IMR-90 (cell line): ENCODE measurements around the gene CCN6. TPM values are rescaled to one million over a fixed set of nuclear protein-coding genes. Genes with fewer than 3 reads are reported as not detected.

Experiments
- ATAC-seq: fragments of 200-7000 bp; cut with Tn5 transposase; 2 replicates; pipeline ENCODE4 v1.9.1; 2020; ENCODE audit warnings: low read depth, mild to moderate bottlenecking, moderate library complexity
- BruUV-seq: library from RNA; stranded (reverse); fragments of 400-500 nt; replicated peaks from 2 replicates; lab custom pipeline; 2021; lab: Mats Ljungman, UMichigan
- CTCF ChIA-PET: fragments of 300-600 bp; formaldehyde crosslinking; extraction: SDS; loops from one replicate; lab custom pipeline; 2021; ENCODE audit warnings: antibody characterized with exemption; lab: Yijun Ruan, JAX
- POLR2A ChIA-PET: fragments of 300-600 bp; sonication (Branson Sonifier 250); formaldehyde crosslinking; loops from one replicate; lab custom pipeline; 2022; ENCODE audit warnings: antibody characterized with exemption; ENCODE audit not compliant: unreplicated experiment; lab: Charles Lee
- DNase-seq: peaks from one replicate; pipeline ENCODE4 v3.0.0; 2013
- H2AFZ ChIP-seq: replicated peaks from 2 replicates; pipeline ENCODE3; 2013; ENCODE audit warnings: low read length, mild to moderate bottlenecking; ENCODE audit not compliant: poor library complexity
- H2AK5ac ChIP-seq: 2 replicates; pipeline ENCODE4 v1.6.1; 2013; ENCODE audit warnings: low read depth, low read length, inconsistent platforms
- H2AK9ac ChIP-seq: replicated peaks from 2 replicates; pipeline ENCODE3; 2013; ENCODE audit warnings: mild to moderate bottlenecking, low read depth, low read length, moderate library complexity; ENCODE audit not compliant: poor library complexity
- H2BK120ac ChIP-seq: 2 replicates; pipeline ENCODE4 v1.6.1; 2013; ENCODE audit warnings: low read depth, low read length, inconsistent platforms
- H2BK15ac ChIP-seq: 3 replicates; pipeline ENCODE4 v1.6.1; 2013; ENCODE audit warnings: low read depth, low read length, inconsistent platforms
- H2BK20ac ChIP-seq: 2 replicates; pipeline ENCODE4 v1.6.1; 2013; ENCODE audit warnings: low read depth, mild to moderate bottlenecking, inconsistent platforms, low read length, moderate library complexity
- H2BK5ac ChIP-seq: 2 replicates; pipeline ENCODE4 v1.6.1; 2013; ENCODE audit warnings: mild to moderate bottlenecking, low read depth, low read length, inconsistent platforms; ENCODE audit not compliant: poor library complexity, severe bottlenecking
- H3K14ac ChIP-seq: replicated peaks from 2 replicates; pipeline ENCODE4 v1.6.1; 2013; ENCODE audit warnings: low read depth, low read length, inconsistent platforms
- H3K18ac ChIP-seq: 2 replicates; pipeline ENCODE4 v1.6.1; 2013; ENCODE audit warnings: low read depth, low read length, control low read depth
- H3K23ac ChIP-seq: 2 replicates; pipeline ENCODE4 v1.6.1; 2013; ENCODE audit warnings: low read depth, low read length, inconsistent platforms
- H3K27ac ChIP-seq: 2 replicates; pipeline ENCODE4 v1.5.1; 2013; ENCODE audit warnings: mild to moderate bottlenecking, control low read depth, low read length; ENCODE audit not compliant: insufficient read depth
- H3K27me3 ChIP-seq: 2 replicates; pipeline ENCODE4 v1.6.1; 2013; ENCODE audit warnings: low read length; ENCODE audit not compliant: control insufficient read depth, insufficient read depth
- H3K36me3 ChIP-seq: 2 replicates; pipeline ENCODE4 v1.6.1; 2013; ENCODE audit warnings: low read length, mixed read lengths; ENCODE audit not compliant: control insufficient read depth, insufficient read depth
- H3K4ac ChIP-seq: 2 replicates; pipeline ENCODE4 v1.6.1; 2013; ENCODE audit warnings: low read depth, low read length, inconsistent platforms
- H3K4me1 ChIP-seq: 2 replicates; pipeline ENCODE4 v1.6.1; 2013; ENCODE audit warnings: low read length, mixed read lengths; ENCODE audit not compliant: control insufficient read depth, insufficient read depth
- H3K4me2 ChIP-seq: 2 replicates; pipeline ENCODE4 v1.6.1; 2013; ENCODE audit warnings: low read depth, mild to moderate bottlenecking, control low read depth, low read length, moderate library complexity
- H3K4me3 ChIP-seq: 2 replicates; pipeline ENCODE4 v1.5.1; 2013; ENCODE audit warnings: low read depth, mild to moderate bottlenecking, control low read depth, low read length, moderate library complexity; ENCODE audit not compliant: insufficient read depth
- H3K56ac ChIP-seq: 2 replicates; pipeline ENCODE4 v1.6.1; 2013; ENCODE audit warnings: low read length, inconsistent platforms; ENCODE audit not compliant: insufficient read depth; ENCODE audit errors: extremely low read depth
- H3K79me1 ChIP-seq, 2 experiments: 2 replicates each; pipeline ENCODE4 v1.6.1; 2013; ENCODE audit warnings: low read length in 2 of 2, inconsistent platforms in 1 of 2, low read depth in 1 of 2
- H3K9ac ChIP-seq: 2 replicates; pipeline ENCODE4 v1.6.1; 2013; ENCODE audit warnings: low read depth, low read length, control low read depth
- H3K9me1 ChIP-seq: 2 replicates; pipeline ENCODE4 v1.6.1; 2013; ENCODE audit warnings: low read length, inconsistent platforms; ENCODE audit not compliant: insufficient read depth
- H3K9me3 ChIP-seq: 2 replicates; pipeline ENCODE4 v1.6.1; 2013; ENCODE audit warnings: low read length; ENCODE audit not compliant: control insufficient read depth, insufficient read depth
- H4K20me1 ChIP-seq: 2 replicates; pipeline ENCODE4 v1.6.1; 2013; ENCODE audit warnings: low read length, inconsistent platforms; ENCODE audit not compliant: insufficient read depth
- H4K5ac ChIP-seq: 2 replicates; pipeline ENCODE4 v1.6.1; 2013; ENCODE audit warnings: mild to moderate bottlenecking, low read depth, low read length, control low read depth
- H4K8ac ChIP-seq, 2 experiments: 2 replicates each; pipeline ENCODE4 v1.6.1; 2013; ENCODE audit warnings: low read depth in 2 of 2, low read length in 2 of 2, control low read depth in 1 of 2, inconsistent platforms in 1 of 2
- H4K91ac ChIP-seq: 2 replicates; pipeline ENCODE4 v1.6.1; 2013; ENCODE audit warnings: low read depth, low read length, inconsistent platforms; ENCODE audit not compliant: insufficient read depth
- BHLHE40 ChIP-seq: fragments of 150-350 bp; IDR thresholded peaks from 2 replicates; pipeline ENCODE4 v1.6.1; 2016; ENCODE audit warnings: mild to moderate bottlenecking, low read depth, low read length
- CTCF ChIP-seq: conservative IDR thresholded peaks from 2 replicates; pipeline ENCODE4 v1.5.1; 2012; ENCODE audit warnings: mild to moderate bottlenecking, low read depth, low read length, improper control_type of control experiment
- ELK1 ChIP-seq: fragments of 150-350 bp; IDR thresholded peaks from 2 replicates; pipeline ENCODE4 v1.6.1; 2016; ENCODE audit warnings: low read depth, mild to moderate bottlenecking, low read length, moderate library complexity, borderline replicate concordance
- FOS ChIP-seq: fragments of 150-350 bp; IDR thresholded peaks from 2 replicates; pipeline ENCODE4 v1.6.1; 2016; ENCODE audit warnings: low read depth, low read length
- MAFK ChIP-seq: IDR thresholded peaks from 2 replicates; pipeline ENCODE4 v1.6.1; 2012; ENCODE audit warnings: low read depth, low read length, improper control_type of control experiment
- MAZ ChIP-seq: IDR thresholded peaks from 2 replicates; pipeline ENCODE4 v1.6.1; 2012; ENCODE audit warnings: low read depth, mild to moderate bottlenecking, low read length, improper control_type of control experiment, moderate library complexity, borderline replicate concordance
- MXI1 ChIP-seq: IDR thresholded peaks from 2 replicates; pipeline ENCODE4 v1.6.1; 2012; ENCODE audit warnings: low read depth, mild to moderate bottlenecking, low read length, moderate library complexity, borderline replicate concordance
- NFE2L2 ChIP-seq: fragments of 150-350 bp; IDR thresholded peaks from 2 replicates; pipeline ENCODE4 v1.6.1; 2016; ENCODE audit warnings: low read depth, mild to moderate bottlenecking, low read length
- POLR2A ChIP-seq: IDR thresholded peaks from 2 replicates; pipeline ENCODE4 v1.6.1; 2012; ENCODE audit warnings: mild to moderate bottlenecking, low read depth, low read length
- RAD21 ChIP-seq: IDR thresholded peaks from 2 replicates; pipeline ENCODE4 v1.6.1; 2012; ENCODE audit warnings: low read length, improper control_type of control experiment
- RCOR1 ChIP-seq: IDR thresholded peaks from 2 replicates; pipeline ENCODE4 v1.6.1; 2012; ENCODE audit warnings: mild to moderate bottlenecking, low read length, improper control_type of control experiment; ENCODE audit not compliant: insufficient replicate concordance
- RFX5 ChIP-seq: IDR thresholded peaks from 2 replicates; pipeline ENCODE4 v1.8.0; 2012; ENCODE audit warnings: low read depth, mild to moderate bottlenecking, low read length, moderate library complexity
- SMC3 ChIP-seq: fragments of 150-350 bp; IDR thresholded peaks from 2 replicates; pipeline ENCODE4 v1.6.1; 2016; ENCODE audit warnings: low read depth, mild to moderate bottlenecking, antibody characterized with exemption, low read length, moderate library complexity
- USF2 ChIP-seq: fragments of 150-350 bp; IDR thresholded peaks from 2 replicates; pipeline ENCODE4 v1.6.1; 2017; ENCODE audit warnings: mild to moderate bottlenecking, antibody characterized with exemption, low read length, low read depth
- WGBS, 2 experiments: methylation state at CpG; one replicate each; pipeline versions ENCODE4 v1.1.5 to v1.1.7; 2013; ENCODE audit warnings: missing lambda C conversion rate in 2 of 2; ENCODE audit not compliant: insufficient read length in 1 of 2; ENCODE audit errors: extremely low coverage in 2 of 2; 5-methylcytosine and 5-hydroxymethylcytosine counted together
- dilution Hi-C: fragments of 300-500 bp; cut with HindIII; formaldehyde crosslinking; loops from one replicate; pipeline ENCODE4 v1.14.3; 2018; ENCODE audit warnings: low sequenced_read_pairs; ENCODE audit not compliant: unreplicated experiment
- in situ Hi-C: fragments of 300-500 bp; cut with MboI; formaldehyde crosslinking; loops from 3 replicates; pipeline ENCODE4 v1.14.3; 2019; ENCODE audit warnings: low sequenced_read_pairs, inconsistent platforms, mixed read lengths
- intact Hi-C: fragments of 100-400 bp; cut with micrococcal nuclease; formaldehyde crosslinking; loops from 2 replicates; pipeline ENCODE4 v1.10.0; 2022
- polyA plus RNA-seq, 3 experiments: library from polyadenylated mRNA; depleted of rRNA; stranded (reverse); fragments of >200 nt; gene quantifications; 2 replicates each; pipeline ENCODE4 v1.2.3, GENCODE V29; 2012; ENCODE audit warnings: low replicate concordance in 1 of 3
- total RNA-seq: library from RNA; depleted of rRNA; stranded (reverse); fragments of >200 nt; gene quantifications from 2 replicates; pipeline ENCODE4 v1.2.3, GENCODE V29; 2012

Gene CCN6
- total and polyA plus RNA-seq, 2 of the 4 experiments (the other 2 are of a cell fraction): not detected

- no peaks in the 10 kb centered on the region for H3K36me3 ChIP-seq
- H3K56ac ChIP-seq: no peak overlapping the region
- H3K9me3 ChIP-seq: no peaks in the 10 kb centered on the region
- H2BK15ac ChIP-seq: no peak overlapping the region
- no peak overlapping the region for H2AK9ac ChIP-seq
- H2AFZ ChIP-seq: peak overlapping the region; percentile 19
- H4K5ac ChIP-seq: no peak overlapping the region
- CTCF ChIA-PET: interaction anchor here (0.6 to 2.1 kb wide), 6 partner anchors 17 to 401 kb away, joined by 3 to 6 read pairs (median 3); partner anchors contain the start of gene TRAF3IP2
- no peak overlapping the region for H2BK120ac ChIP-seq
- H2BK5ac ChIP-seq: no peak overlapping the region
- H3K9ac ChIP-seq: no peak overlapping the region
- intact Hi-C loops (no loop called here), in situ Hi-C loops (no loop called here), dilution Hi-C loops (no loop called here)
- H3K18ac ChIP-seq: no peak overlapping the region
- no TSS peak for BruUV-seq
- ATAC-seq: peak; percentile 77
- no peaks in the 10 kb centered on the region for H3K79me1 ChIP-seq
- H4K20me1 ChIP-seq: no peaks in the 10 kb centered on the region
- no peak overlapping the region for H3K23ac ChIP-seq
- H2AK5ac ChIP-seq: no peak overlapping the region
- peak overlapping the region; percentile 2; the same call in 1 of the 2 replicates for H3K4me2 ChIP-seq
- H3K4me3 ChIP-seq: no peak overlapping the region
- H3K27ac ChIP-seq: no peak overlapping the region
- no peak overlapping the region for H2BK20ac ChIP-seq
- peaks cover 16% of the 10 kb centered on the region for H3K4me1 ChIP-seq
- no peak overlapping the region for H3K4ac ChIP-seq
- H4K8ac ChIP-seq: no peak overlapping the region
- no CpG with 5 or more reads among the region's 2 CpGs for WGBS, 2 experiments
- POLR2A ChIA-PET: interaction anchor here (0.6 kb wide), 1 partner anchor 43 kb away, joined by 3 read pairs; no protein-coding TSS in a partner anchor
- H3K27me3 ChIP-seq: no peaks in the 10 kb centered on the region
- no peak overlapping the region for H4K91ac ChIP-seq
- no peak for DNase-seq
- TF ChIP-seq CTCF (no peak), RAD21 (no peak), RCOR1 (no peak), ELK1 (no peak), MAFK (no peak), MXI1 (no peak), MAZ (no peak), NFE2L2 (no peak), USF2 (no peak), BHLHE40 (no peak), RFX5 (no peak), FOS (no peak), SMC3 (no peak), POLR2A (no peak)
- no peak overlapping the region; the same call in 1 of the 2 replicates for H3K14ac ChIP-seq
- peaks cover 8% of the 10 kb centered on the region; the same call in 1 of the 2 replicates for H3K9me1 ChIP-seq
These were observed 46.6 kb upstream of the CCN6 start for GRCh38 chr6:112007254-112007653.
